CD4-positive, alpha-beta memory T cell (primary cell): ENCODE data around the gene PSPC1. TPM values are rescaled to one million over a fixed set of nuclear protein-coding genes. Genes with fewer than 3 reads are reported as not detected.
A peak's percentile ranks its signal among the peaks of the same experiment; 100 is the strongest.

ENCODE experiments used
- CTCF ChIA-PET: fragments of 350-600 bp; sonication (Branson Sonifier 250); formaldehyde crosslinking; loops from one replicate; lab custom pipeline; 2021; ENCODE audit warnings: inconsistent platforms; ENCODE audit not compliant: partially characterized antibody; lab: Charles Lee
- POLR2A ChIA-PET: fragments of 350-600 bp; sonication (Branson Sonifier 250); formaldehyde crosslinking; loops from one replicate; lab custom pipeline; 2021; ENCODE audit not compliant: partially characterized antibody; lab: Charles Lee
- DNase-seq, 5 donors: peaks; one replicate each; pipeline versions ENCODE4 v3.0.0 to v3.0.0-alpha.2; 2020 to 2022; ENCODE audit warnings: mixed read lengths in 1 of 5
- H3K27ac ChIP-seq: one replicate; pipeline ENCODE4 v1.7.0; 2013; ENCODE audit warnings: low read depth, low read length
- H3K27me3 ChIP-seq: 2 replicates; pipeline ENCODE4 v1.7.0; 2013; ENCODE audit warnings: mild to moderate bottlenecking, low read length, moderate library complexity; ENCODE audit not compliant: insufficient read depth
- H3K36me3 ChIP-seq: 2 replicates; pipeline ENCODE4 v1.7.0; 2013; ENCODE audit warnings: mild to moderate bottlenecking, low read length, moderate library complexity; ENCODE audit not compliant: insufficient read depth
- H3K4me1 ChIP-seq: 2 replicates; pipeline ENCODE4 v1.7.0; 2013; ENCODE audit warnings: mild to moderate bottlenecking, low read length, moderate library complexity; ENCODE audit not compliant: insufficient read depth
- H3K4me3 ChIP-seq, 2 donors: one replicate each; pipeline ENCODE4 v1.7.0; 2013; ENCODE audit warnings: low read length in 2 of 2, mild to moderate bottlenecking in 1 of 2
- H3K9me3 ChIP-seq, 2 donors: one replicate each; pipeline ENCODE4 v1.7.0; 2013; ENCODE audit warnings: low read length in 2 of 2, control low read depth in 1 of 2; ENCODE audit not compliant: control insufficient read depth in 1 of 2
- H3K27ac Mint-ChIP-seq, 7 donors: one replicate each; pipeline ENCODE4 v1.8.0; 2020 to 2021; ENCODE audit warnings: mixed read lengths in 7 of 7, mild to moderate bottlenecking in 6 of 7, inconsistent platforms in 3 of 7, moderate library complexity in 3 of 7
- H3K27me3 Mint-ChIP-seq, 2 donors: one replicate each; pipeline ENCODE4 v1.8.0; 2020 to 2021; ENCODE audit warnings: mixed read lengths in 2 of 2
- H3K36me3 Mint-ChIP-seq, 2 donors: one replicate each; pipeline ENCODE4 v1.8.0; 2020 to 2021; ENCODE audit warnings: mixed read lengths in 2 of 2, inconsistent platforms in 1 of 2, mild to moderate bottlenecking in 1 of 2
- H3K4me1 Mint-ChIP-seq, 4 donors: one replicate each; pipeline ENCODE4 v1.8.0; 2020 to 2021; ENCODE audit warnings: mixed read lengths in 4 of 4, mild to moderate bottlenecking in 1 of 4
- H3K4me3 Mint-ChIP-seq, 8 donors: one replicate each; pipeline ENCODE4 v1.8.0; 2020 to 2021; ENCODE audit warnings: mixed read lengths in 8 of 8, mild to moderate bottlenecking in 7 of 8, moderate library complexity in 6 of 8, inconsistent platforms in 3 of 8
- H3K9me3 Mint-ChIP-seq, 8 donors: one replicate each; pipeline ENCODE4 v1.8.0; 2020 to 2021; ENCODE audit warnings: mixed read lengths in 8 of 8, mild to moderate bottlenecking in 5 of 8, inconsistent platforms in 3 of 8, moderate library complexity in 1 of 8
- intact Hi-C: fragments of 100-400 bp; cut with micrococcal nuclease; formaldehyde crosslinking; loops from one replicate; pipeline ENCODE4 v1.15.1; 2023
- polyA plus RNA-seq, 2 donors: library from polyadenylated mRNA; unstranded; fragments of 300-500 nt; fragmentation: Illumina TruSeq; gene quantifications; one replicate each; pipeline ENCODE4 v1.2.3, GENCODE V29; 2021
- total RNA-seq, 2 experiments: library from RNA; stranded (reverse); gene quantifications; one replicate each; pipeline ENCODE4 v1.2.3, GENCODE V29; 2021

PSPC1 gene
- total and polyA plus RNA-seq, 4 experiments from 2014 or later = 29.2 to 82.2 (median 58.2) TPM

- POLR2A ChIA-PET = interaction anchor here (1.5 kb wide), 1 partner anchor 9 kb away, joined by 7 read pairs; no protein-coding TSS in a partner anchor
- peaks cover 9% of the 10 kb centered on the region for H3K36me3 ChIP-seq
- Mint-ChIP-seq H3K9me3 (no peaks in the 10 kb centered on the region), H3K4me1 (peaks cover 39 to 76% (median 52%) of the 10 kb centered on the region in 4 donors), H3K27me3 (no peaks in the 10 kb centered on the region), H3K27ac (peak overlapping the region in 2 of 7 donors; percentile 21 to 61), H3K36me3 (peaks cover 34 to 61% of the 10 kb centered on the region in 2 donors), H3K4me3 (peak overlapping the region in 4 of 8 donors; percentile 40 to 78 (median 70))
- H3K27me3 ChIP-seq = no peaks in the 10 kb centered on the region
- DNase-seq = no peak
- H3K27ac ChIP-seq = no peak overlapping the region
- CTCF ChIA-PET = interaction anchor here (0.6 to 1.7 kb wide), 3 partner anchors 8 to 17 kb away, joined by 3 to 5 read pairs (median 4); partner anchors contain the start of gene PSPC1
- intact Hi-C loops = no loop called here
- no peaks in the 10 kb centered on the region for H3K9me3 ChIP-seq
- H3K4me3 ChIP-seq = no peak overlapping the region
- peaks cover 73% of the 10 kb centered on the region for H3K4me1 ChIP-seq
Measured at GRCh38 chr13:19766591-19766990, 16.2 kb downstream of the PSPC1 start.

DNA sequence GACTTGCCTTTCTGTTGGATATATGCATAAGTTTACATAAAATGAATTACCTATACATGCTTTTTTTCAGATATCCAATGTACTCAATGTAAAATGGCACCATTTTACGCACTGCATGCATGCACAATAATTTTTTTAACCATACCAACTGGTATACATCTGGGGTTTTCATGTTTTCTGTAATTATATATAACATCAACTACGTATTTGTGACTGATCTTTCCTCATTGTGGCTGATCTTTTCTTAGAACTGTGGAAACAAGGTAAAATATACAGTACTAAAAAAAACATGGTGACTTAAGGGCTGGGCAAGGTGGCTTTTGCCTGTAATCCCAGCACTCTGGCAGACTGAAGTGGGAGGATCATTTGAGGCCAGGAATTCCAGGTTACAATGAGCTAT lies 18.5 kb downstream of the PSPC1 start:
- H3K27me3 ChIP-seq = no peaks in the 10 kb centered on the region
- intact Hi-C loops = loop anchor here (2.0 kb wide), 1 partner anchor 13 kb away; no protein-coding TSS in a partner anchor
- CTCF ChIA-PET = no interaction called here
- H3K9me3 ChIP-seq = no peaks in the 10 kb centered on the region
- H3K27ac ChIP-seq = no peak overlapping the region
- Mint-ChIP-seq H3K36me3 (peaks cover 22 to 66% of the 10 kb centered on the region in 2 donors), H3K27me3 (no peaks in the 10 kb centered on the region), H3K27ac (peak overlapping the region in 2 of 7 donors; percentile 13 to 43), H3K9me3 (no peaks in the 10 kb centered on the region), H3K4me3 (peak overlapping the region in 3 of 8 donors; percentile 4 to 55 (median 32)), H3K4me1 (peaks cover 43 to 73% (median 60%) of the 10 kb centered on the region in 4 donors)
- peaks cover 76% of the 10 kb centered on the region for H3K4me1 ChIP-seq
- no peak overlapping the region for H3K4me3 ChIP-seq
- H3K36me3 ChIP-seq = no peaks in the 10 kb centered on the region
- no peak for DNase-seq
- POLR2A ChIA-PET = interaction anchor here (1.1 to 1.2 kb wide), 2 partner anchors 17 to 19 kb away, joined by 4 to 6 read pairs; partner anchors contain the start of gene PSPC1

DNA sequence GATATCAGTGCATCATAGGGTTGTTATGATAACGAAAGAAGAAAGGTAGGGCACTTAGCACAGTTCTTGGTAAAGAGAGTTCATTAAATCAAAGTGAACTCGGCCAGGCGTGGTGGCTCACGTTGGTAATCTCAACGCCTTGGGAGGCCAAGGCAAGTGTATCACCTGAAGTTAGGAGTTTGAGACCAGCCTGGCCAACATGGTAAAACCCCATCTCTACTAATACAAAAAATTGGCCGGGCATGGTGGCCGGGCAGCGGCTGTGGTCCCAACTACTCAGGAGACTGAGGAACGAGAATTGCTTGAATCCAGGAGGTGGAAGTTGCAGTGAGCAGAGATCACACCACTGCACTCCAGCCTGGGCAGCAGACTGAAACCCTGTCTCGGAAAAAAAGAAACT lies 19.1 kb downstream of the PSPC1 start:
- ChIA-PET CTCF (interaction anchor here (1.7 kb wide), 1 partner anchor 23 kb away, joined by 3 read pairs; no protein-coding TSS in a partner anchor), POLR2A (no interaction called here)
- no peaks in the 10 kb centered on the region for H3K9me3 Mint-ChIP-seq
- Histone ChIP-seq H3K4me1 (peaks cover 72% of the 10 kb centered on the region), H3K9me3 (no peaks in the 10 kb centered on the region), H3K4me3 (no peak overlapping the region), H3K27ac (no peak overlapping the region), H3K27me3 (no peaks in the 10 kb centered on the region), H3K36me3 (peaks cover 4% of the 10 kb centered on the region)
- H3K4me3 Mint-ChIP-seq = peak overlapping the region in 2 of 8 donors; percentile 52 to 57
- DNase-seq = peak in 1 of 5 donors; percentile 25
- peaks cover 22 to 67% of the 10 kb centered on the region in 2 donors for H3K36me3 Mint-ChIP-seq
- peak overlapping the region in 3 of 7 donors; percentile 23 to 75 (median 40) for H3K27ac Mint-ChIP-seq
- no peaks in the 10 kb centered on the region for H3K27me3 Mint-ChIP-seq
- H3K4me1 Mint-ChIP-seq = peaks cover 44 to 67% (median 57%) of the 10 kb centered on the region in 4 donors
- intact Hi-C loops = loop anchor here (2.0 kb wide), 1 partner anchor 13 kb away; no protein-coding TSS in a partner anchor

DNA sequence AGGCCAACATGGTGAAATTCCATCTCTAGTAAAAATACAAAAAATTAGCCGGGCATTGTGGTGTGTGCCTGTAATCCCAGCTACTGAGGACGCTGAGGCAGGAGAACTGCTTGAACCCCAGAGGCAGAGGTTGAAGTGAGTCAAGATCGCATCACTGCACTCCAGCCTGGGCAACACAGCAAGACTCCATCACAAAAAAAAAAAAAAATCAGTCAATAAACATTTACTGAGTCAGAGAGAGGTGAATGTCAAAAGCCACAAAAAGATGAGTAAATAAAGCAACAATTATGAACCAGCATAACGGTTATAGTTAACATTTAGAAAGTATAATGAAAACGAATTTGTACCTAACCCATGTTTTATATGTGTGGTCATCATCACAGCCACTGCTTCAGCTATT lies 23.1 kb downstream of the PSPC1 start:
- DNase-seq = no peak
- intact Hi-C loops = no loop called here
- Histone ChIP-seq H3K27me3 (no peaks in the 10 kb centered on the region), H3K27ac (no peak overlapping the region), H3K4me1 (peaks cover 42% of the 10 kb centered on the region), H3K36me3 (peaks cover 19% of the 10 kb centered on the region), H3K4me3 (no peak overlapping the region), H3K9me3 (no peaks in the 10 kb centered on the region)
- H3K9me3 Mint-ChIP-seq = no peaks in the 10 kb centered on the region
- no peak overlapping the region for H3K4me3 Mint-ChIP-seq
- H3K27me3 Mint-ChIP-seq = no peaks in the 10 kb centered on the region
- ChIA-PET POLR2A (no interaction called here), CTCF (interaction anchor here (1.7 kb wide), 1 partner anchor 34 kb away, joined by 4 read pairs; no protein-coding TSS in a partner anchor)
- peak overlapping the region in 1 of 7 donors; percentile 9 for H3K27ac Mint-ChIP-seq
- H3K4me1 Mint-ChIP-seq = peaks cover 33 to 60% (median 44%) of the 10 kb centered on the region in 4 donors
- peaks cover 33 to 75% of the 10 kb centered on the region in 2 donors for H3K36me3 Mint-ChIP-seq

GRCh38 chr13:19742643-19743042 lies 40.1 kb downstream of the PSPC1 start:
- H3K27me3 Mint-ChIP-seq = no peaks in the 10 kb centered on the region
- Histone ChIP-seq H3K4me3 (no peak overlapping the region), H3K4me1 (no peaks in the 10 kb centered on the region), H3K27ac (no peak overlapping the region), H3K27me3 (no peaks in the 10 kb centered on the region), H3K36me3 (peaks cover 23% of the 10 kb centered on the region), H3K9me3 (no peaks in the 10 kb centered on the region)
- H3K4me3 Mint-ChIP-seq = no peak overlapping the region
- CTCF ChIA-PET = no interaction called here
- no peaks in the 10 kb centered on the region for H3K9me3 Mint-ChIP-seq
- H3K27ac Mint-ChIP-seq = peak overlapping the region in 4 of 7 donors; percentile 37 to 59 (median 42)
- no peak for DNase-seq
- intact Hi-C loops = no loop called here
- H3K4me1 Mint-ChIP-seq = peaks cover 13 to 27% (median 15%) of the 10 kb centered on the region in 4 donors
- POLR2A ChIA-PET = no interaction called here
- H3K36me3 Mint-ChIP-seq = peaks cover 33 to 54% of the 10 kb centered on the region in 2 donors

- Histone ChIP-seq H3K4me1 (no peaks in the 10 kb centered on the region), H3K4me3 (no peak overlapping the region), H3K27ac (no peak overlapping the region), H3K9me3 (no peaks in the 10 kb centered on the region), H3K36me3 (peaks cover 19% of the 10 kb centered on the region), H3K27me3 (no peaks in the 10 kb centered on the region)
- peak overlapping the region in 4 of 7 donors; percentile 35 to 81 (median 61) for H3K27ac Mint-ChIP-seq
- H3K4me1 Mint-ChIP-seq = peaks cover 13 to 31% (median 17%) of the 10 kb centered on the region in 4 donors
- intact Hi-C loops = loop anchor here (10.0 kb wide), 1 partner anchor 57 kb away; no protein-coding TSS in a partner anchor
- no peak overlapping the region for H3K4me3 Mint-ChIP-seq
- ChIA-PET POLR2A (no interaction called here), CTCF (no interaction called here)
- no peak for DNase-seq
- H3K27me3 Mint-ChIP-seq = no peaks in the 10 kb centered on the region
- H3K9me3 Mint-ChIP-seq = no peaks in the 10 kb centered on the region
- peaks cover 43 to 66% of the 10 kb centered on the region in 2 donors for H3K36me3 Mint-ChIP-seq
Measured at GRCh38 chr13:19737844-19738557, 44.7 kb downstream of the PSPC1 start.

DNA sequence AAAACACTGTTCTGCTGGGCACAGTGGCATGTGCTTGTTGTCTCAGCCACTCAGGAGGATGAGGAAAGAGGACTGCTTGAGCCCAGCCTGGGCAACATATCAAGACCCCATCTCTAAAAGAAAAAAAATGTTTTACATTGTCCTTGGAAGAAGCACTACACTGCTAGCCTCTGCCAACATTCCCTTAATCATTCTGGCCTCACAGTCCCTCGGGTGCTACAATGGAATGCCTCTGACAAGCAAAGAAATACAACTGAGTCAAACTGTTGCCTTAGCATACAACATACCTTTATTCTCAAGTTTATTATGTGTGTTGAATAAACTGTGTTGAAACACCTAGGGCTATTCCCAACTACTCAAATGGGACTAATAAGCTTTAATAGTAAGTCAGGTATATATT lies 56.1 kb downstream of the PSPC1 start:
- ChIA-PET POLR2A (no interaction called here), CTCF (no interaction called here)
- Mint-ChIP-seq H3K9me3 (peaks cover 0 to 2% (median 0%) of the 10 kb centered on the region in 8 donors), H3K4me3 (no peak overlapping the region), H3K27me3 (no peaks in the 10 kb centered on the region), H3K4me1 (peaks cover 18 to 50% (median 29%) of the 10 kb centered on the region in 4 donors), H3K36me3 (peaks cover 42 to 65% of the 10 kb centered on the region in 2 donors), H3K27ac (peak overlapping the region in 2 of 7 donors; percentile 9 to 42)
- Histone ChIP-seq H3K36me3 (peaks cover 14% of the 10 kb centered on the region), H3K9me3 (no peaks in the 10 kb centered on the region), H3K27me3 (no peaks in the 10 kb centered on the region), H3K4me3 (no peak overlapping the region), H3K27ac (no peak overlapping the region), H3K4me1 (peaks cover 10% of the 10 kb centered on the region)
- intact Hi-C loops = no loop called here
- no peak for DNase-seq
